ENCODE results near the gene ARRDC5.
"Not testable (repeated sequence)": the region's sequence is repeated elsewhere in the genome, so short reads cannot be mapped to it uniquely, and the experiment has no call there.

Gene ARRDC5

GRCh38 chr19:4902796-4903195 lies at the start of gene ARRDC5:
ARRDC5 (minus strand) TSS chr19:4902896; CDS start chr19:4902825, 71 bp downstream.
- no peak for DNase-seq

GRCh38 chr19:4951656-4952055 lies 49.0 kb upstream of the ARRDC5 start:
- peak; percentile 70 to 82 (median 71) for DNase-seq

GRCh38 chr19:4950650-4951049 lies 48.0 kb upstream of the ARRDC5 start:
- peak in 2 of 3 donors; percentile 32 to 36 for DNase-seq

- not testable (repeated sequence) for DNase-seq
Measured at GRCh38 chr19:4941638-4942169, 39.0 kb upstream of the ARRDC5 start.

DNA sequence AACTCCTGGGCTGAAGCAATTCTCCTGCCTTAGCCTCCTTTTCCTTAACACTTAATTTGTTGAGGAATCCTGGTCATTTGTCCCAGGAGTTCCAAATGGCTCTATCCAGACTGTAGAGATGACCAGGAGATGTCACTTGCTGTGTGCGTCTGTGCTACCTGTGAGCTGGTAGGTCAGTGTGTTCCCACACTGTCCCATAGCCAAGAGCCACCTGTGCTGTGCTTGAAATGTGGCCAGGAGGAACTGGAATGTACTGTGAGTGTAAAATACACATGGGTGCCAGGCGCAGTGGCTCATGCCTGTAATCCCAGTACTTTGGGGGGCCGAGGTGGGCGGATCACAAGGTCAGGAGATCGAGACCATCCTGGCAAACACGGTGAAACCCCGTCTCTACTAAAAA lies 36.8 kb upstream of the ARRDC5 start:
- no peak for DNase-seq

DNA sequence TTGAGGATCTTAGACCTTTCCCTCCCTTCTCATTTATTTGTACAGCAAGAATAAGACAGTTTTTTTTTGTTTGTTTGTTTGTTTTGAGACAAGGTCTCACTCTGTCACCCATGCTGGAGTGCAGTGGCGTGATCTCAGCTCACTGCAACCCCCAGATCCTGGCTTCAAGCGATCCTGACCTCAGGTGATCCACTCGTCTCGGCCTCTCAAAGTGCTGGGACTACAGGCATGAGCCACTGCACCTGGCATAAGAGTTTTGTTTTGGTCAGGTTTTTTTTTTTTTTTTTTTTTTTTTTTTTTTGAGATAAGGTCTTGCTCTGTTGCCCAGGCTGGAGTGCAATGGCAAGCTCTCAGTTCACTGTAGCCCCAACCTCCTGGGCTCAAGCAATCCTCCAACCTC lies 35.8 kb upstream of the ARRDC5 start:
- DNase-seq, result not testable (repeated sequence)

DNA sequence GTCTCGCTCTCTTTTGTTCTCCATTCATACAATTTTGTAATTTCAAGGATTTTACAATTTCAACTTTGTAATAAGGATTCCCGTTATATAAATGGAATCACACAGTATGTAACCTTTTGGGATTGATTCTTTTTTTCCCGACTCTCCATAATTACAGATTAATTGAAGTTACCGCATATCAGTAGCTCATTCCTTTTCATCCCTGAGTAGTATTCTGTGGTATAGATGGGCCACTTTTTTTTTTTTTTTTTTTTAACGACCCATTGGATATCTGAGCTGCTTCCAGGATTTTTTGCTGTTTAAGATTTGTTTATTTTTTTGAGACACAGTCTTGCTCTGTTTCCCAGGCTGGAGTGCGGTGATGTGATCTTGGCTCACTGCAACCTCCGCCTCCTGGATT lies 34.4 kb upstream of the ARRDC5 start:
- DNase-seq, result no peak

DNA sequence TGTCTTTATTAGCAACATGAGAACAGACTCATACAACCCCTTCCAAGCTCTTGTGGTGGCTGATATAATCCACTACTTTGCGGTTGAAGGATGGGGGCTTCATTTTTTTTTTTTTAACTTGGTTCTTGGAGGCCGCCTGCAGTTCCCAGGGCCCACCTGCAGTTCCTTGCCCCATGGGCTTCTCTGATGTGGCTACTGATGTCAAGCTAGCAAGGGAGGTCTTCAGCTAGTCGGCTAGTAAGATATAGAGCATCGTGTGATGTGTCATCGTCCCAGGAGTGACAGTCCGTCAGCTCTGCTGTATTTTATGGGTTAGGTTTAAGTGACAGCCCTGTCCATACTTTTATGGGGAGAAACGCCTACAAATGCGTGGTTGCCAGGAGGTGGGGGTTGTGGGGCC lies 32.7 kb upstream of the ARRDC5 start:
- DNase-seq, result no peak

DNA sequence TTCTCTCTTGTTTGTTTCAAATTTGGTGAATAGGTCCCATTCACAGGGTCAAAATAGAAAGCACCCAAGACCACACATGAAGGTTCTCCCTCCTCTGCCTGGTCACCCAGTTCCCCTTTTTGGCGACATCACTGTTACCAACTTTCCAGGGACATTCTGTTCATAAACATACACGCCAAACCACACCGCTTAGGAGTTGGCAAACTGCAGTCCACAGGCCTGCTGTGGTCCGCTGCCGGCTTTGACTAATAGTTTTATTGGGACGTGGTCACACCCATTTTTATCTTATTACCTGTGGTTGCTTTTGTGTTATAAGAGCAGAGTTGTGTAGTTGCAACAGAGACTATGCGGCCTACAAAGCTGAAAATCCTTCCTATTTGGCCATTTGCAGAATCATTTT lies 30.8 kb upstream of the ARRDC5 start:
- peak; percentile 16 to 34 (median 24) for DNase-seq

DNA sequence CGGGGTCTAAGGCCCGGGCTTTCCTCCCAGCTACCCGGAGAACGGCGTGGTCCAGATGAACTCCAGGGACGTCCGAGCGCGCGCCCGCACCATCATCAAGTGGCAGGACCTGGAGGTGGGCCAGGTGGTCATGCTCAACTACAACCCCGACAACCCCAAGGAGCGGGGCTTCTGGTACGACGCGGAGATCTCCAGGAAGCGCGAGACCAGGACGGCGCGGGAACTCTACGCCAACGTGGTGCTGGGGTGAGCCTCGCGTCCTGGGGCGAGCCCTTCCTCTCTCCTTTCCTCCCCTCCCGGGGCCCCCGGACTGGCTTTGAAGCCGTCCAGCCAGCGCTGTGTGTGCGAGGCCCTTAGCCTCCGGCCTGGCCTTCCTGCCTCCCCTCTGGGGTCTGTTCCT lies 30.0 kb upstream of the ARRDC5 start:
- no peak for DNase-seq

DNA sequence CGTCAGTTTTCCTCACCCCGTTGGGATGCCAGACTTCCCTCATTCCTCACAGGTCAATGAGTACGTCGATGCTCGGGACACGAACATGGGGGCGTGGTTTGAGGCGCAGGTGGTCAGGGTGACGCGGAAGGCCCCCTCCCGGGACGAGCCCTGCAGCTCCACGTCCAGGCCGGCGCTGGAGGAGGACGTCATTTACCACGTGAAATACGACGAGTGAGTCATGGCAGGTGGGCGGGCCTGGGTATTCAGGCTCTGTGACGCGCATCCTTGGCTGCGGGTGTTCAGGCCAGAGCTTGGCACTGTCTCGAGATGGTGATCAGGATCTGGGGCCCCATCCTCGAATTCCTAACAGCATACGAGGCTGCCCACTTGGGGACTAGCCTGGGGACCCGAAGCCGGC lies 28.0 kb upstream of the ARRDC5 start:
- DNase-seq, result peak in 2 of 3 donors; percentile 29 to 38

- DNase-seq, result no peak
Measured at GRCh38 chr19:4929186-4929585, 26.5 kb upstream of the ARRDC5 start.

GRCh38 chr19:4923276-4923747 lies 20.6 kb upstream of the ARRDC5 start:
- DNase-seq, result no peak

GRCh38 chr19:4922530-4923275 lies 20.0 kb upstream of the ARRDC5 start:
- peak in 2 of 3 donors; percentile 17 to 21 for DNase-seq

- peak; percentile 40 to 54 (median 46) for DNase-seq
Measured at GRCh38 chr19:4916292-4917082, 13.8 kb upstream of the ARRDC5 start.

DNA sequence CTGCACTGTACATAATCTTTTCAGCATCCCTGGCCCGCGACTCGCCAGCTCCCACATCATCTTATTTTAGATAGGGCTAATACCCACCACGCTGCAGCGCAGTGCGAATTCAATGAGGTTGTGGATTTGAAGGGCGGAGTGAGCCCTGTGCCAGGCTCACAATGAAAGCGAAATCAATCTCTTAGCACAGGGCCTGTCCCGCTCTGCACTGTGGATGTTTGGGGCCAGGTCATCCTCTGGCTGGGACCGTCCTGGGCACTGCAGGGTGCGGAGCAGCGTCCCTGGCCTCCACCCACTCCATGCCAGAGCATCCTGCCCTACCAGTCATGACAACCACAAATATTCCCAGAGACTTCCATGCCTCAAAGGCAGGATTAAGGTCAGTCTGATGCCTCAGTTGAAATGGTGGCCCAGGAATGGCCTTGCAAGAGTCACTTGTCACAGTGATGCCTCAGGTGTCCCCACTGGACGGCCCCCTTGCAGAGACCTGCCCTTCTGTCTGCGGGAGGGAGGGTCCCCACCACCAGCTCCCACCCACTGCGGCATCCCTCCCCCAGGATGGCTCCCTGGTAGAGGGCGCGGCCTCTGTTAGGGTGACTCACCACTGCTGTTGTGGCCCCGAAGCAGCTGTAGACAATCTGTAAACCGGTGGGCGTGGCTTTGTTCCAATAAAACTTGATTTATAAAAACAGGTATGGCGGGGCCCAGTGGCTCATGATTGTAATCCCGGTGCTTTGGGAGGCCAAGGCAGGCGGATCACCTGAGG lies 12.2 kb upstream of the ARRDC5 start:
- peak; percentile 66 to 73 (median 68) for DNase-seq

DNA sequence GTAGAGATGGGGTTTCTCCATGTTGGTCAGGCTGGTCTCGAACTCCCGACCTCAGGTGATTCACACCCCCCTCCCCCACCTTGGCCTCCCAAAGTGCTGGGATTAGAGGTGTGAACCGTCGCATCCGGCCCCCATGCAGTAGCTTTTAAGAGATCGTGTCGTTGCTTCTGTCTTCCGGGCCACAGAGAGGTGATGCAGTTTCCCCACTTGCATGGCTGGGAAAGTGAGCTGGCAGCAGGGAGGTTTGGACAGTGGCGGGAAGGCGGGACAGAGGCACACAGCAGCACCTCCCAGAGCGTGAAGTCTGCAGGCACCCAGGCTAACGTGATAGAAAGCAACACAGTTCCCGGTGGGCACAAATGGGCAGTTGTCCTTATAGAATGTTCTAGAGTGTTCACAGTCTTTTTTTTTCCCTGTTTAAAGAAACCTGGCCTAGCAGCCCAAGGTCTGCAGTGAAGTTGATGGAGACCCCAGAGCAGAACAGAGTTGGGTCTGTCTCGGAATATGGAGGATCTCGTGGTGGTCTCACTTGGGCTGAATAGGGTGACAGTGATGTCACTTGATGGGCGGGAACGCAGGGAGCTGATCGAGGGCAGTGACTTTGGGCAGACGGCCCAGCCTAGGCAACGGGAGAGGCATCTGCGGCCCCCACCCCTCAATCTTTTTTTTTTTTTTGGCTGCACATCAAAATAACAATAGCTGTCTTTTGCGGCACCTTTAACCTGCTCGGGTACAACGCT lies 11.5 kb upstream of the ARRDC5 start:
- no peak for DNase-seq

DNA sequence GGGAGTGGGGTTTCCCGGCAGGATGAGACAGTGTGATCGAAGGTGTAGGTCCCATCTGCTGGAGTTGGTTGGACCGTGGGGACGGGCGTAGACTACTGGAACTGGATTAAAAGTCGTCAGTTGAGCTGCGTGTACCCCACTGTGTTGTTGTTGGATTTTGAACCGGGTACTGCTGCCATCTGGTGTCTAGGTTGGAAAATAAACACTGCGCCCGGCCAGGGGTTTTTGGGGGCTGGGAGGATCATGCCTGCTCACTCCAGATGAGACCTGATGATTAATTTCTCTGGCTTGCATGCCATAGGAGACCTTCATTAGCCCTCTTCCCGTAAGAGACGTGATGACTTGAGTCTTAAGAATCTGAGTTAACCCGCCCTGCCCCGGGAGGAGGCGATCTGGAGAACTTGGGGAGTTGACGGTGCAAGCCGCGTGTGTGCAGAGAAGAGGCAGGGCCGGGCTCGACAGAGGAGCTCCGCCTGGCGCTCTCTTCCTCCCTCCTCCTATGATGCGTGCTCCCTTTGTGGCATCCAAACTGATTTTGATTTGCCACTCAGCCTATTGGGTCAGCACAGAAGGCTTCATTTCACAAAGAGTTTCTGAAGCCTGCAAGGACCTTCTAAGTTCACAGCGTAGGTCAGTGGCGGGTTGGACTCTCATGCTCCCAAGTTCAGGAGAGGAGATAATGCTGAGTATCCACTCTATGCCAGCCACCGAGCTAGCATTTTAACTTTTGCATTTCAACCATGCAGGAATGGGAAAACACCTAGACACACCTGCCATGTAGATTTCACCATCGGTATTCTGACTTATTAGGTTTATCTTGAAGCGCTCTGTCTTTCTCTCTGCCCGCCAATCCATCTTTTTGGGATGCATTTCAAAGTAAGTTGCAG lies 9.3 kb upstream of the ARRDC5 start:
- DNase-seq, result peak; percentile 78 to 82 (median 80)

DNA sequence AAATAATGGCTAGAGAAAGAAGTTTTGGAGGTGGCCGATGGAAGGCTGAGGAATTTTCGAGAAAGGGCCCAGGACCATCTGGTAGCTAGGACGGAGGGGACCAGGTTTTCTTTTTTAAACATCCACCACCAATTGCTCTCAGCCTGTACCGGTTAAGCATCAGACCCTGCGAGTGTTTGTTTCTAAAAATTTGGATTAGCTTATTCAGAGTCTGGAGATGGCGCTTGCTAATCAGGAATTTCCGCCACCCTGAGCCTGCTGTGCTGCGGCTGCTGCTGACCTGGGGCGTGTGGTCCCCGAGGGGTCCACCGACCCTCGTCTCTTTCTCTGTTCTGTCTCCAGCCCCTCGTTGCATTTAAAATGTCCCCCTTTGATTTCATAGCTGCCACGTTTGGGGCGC lies 8.6 kb upstream of the ARRDC5 start:
- DNase-seq, result peak in 2 of 3 donors; percentile 26 to 35

GRCh38 chr19:4910594-4911281 lies 8.0 kb upstream of the ARRDC5 start:
- peak; percentile 49 to 57 (median 54) for DNase-seq
